ENCODE data around the gene NKIRAS2. TPM values are rescaled to one million over a fixed set of nuclear protein-coding genes. Genes with fewer than 3 reads are reported as not detected.

Gene NKIRAS2
- total and polyA plus RNA-seq, 2 of the 4 experiments (the other 2 are of a cell fraction), result 25.6 to 51.8 TPM

- no peaks in the 10 kb centered on the region for H3K27me3 ChIP-seq (ENCODE audit: control insufficient read depth, insufficient read depth, low read length)
- H4K5ac ChIP-seq (ENCODE audit: low read depth, low read length), result no peak overlapping the region
- H2BK20ac ChIP-seq (ENCODE audit: low read depth, low read length), result no peak overlapping the region
- no peak for ATAC-seq (ENCODE audit: low read depth)
- CTCF ChIA-PET, result no interaction called here
- H3K4ac ChIP-seq (ENCODE audit: low read depth, low read length), result no peak overlapping the region
- H3K56ac ChIP-seq (ENCODE audit: extremely low read depth, insufficient read depth, low read length), result no peak overlapping the region
- dilution Hi-C loops (cut with HindIII; ENCODE audit: low sequenced_read_pairs, unreplicated experiment) (no loop called here), in situ Hi-C loops (cut with MboI; ENCODE audit: low sequenced_read_pairs) (no loop called here), intact Hi-C loops (cut with micrococcal nuclease) (no loop called here)
- H2BK5ac ChIP-seq (ENCODE audit: low read depth, low read length, poor library complexity, severe bottlenecking), result no peak overlapping the region
- H2AK9ac ChIP-seq (replicated peaks; ENCODE audit: low read depth, low read length, poor library complexity), result no peak overlapping the region
- BruUV-seq (replicated peaks), result no TSS peak
- no peak overlapping the region for H3K14ac ChIP-seq (replicated peaks; ENCODE audit: low read depth, low read length)
- no peaks in the 10 kb centered on the region; the same call in 1 of the 2 replicates for H3K9me1 ChIP-seq (ENCODE audit: insufficient read depth, low read length)
- no peaks in the 10 kb centered on the region for H3K36me3 ChIP-seq (ENCODE audit: control insufficient read depth, insufficient read depth, low read length)
- H2BK15ac ChIP-seq (ENCODE audit: low read depth, low read length), result no peak overlapping the region
- no peak overlapping the region for H3K23ac ChIP-seq (ENCODE audit: low read depth, low read length)
- POLR2A ChIA-PET (ENCODE audit: unreplicated experiment), result no interaction called here
- H3K4me1 ChIP-seq (ENCODE audit: control insufficient read depth, insufficient read depth, low read length), result no peaks in the 10 kb centered on the region; the same call in 1 of the 2 replicates
- no peak overlapping the region for H3K4me3 ChIP-seq (ENCODE audit: insufficient read depth, low read depth, low read length)
- H2BK120ac ChIP-seq (ENCODE audit: low read depth, low read length), result no peak overlapping the region
- no CpG with 5 or more reads among the region's 3 CpGs for WGBS, 2 experiments (ENCODE audit: extremely low coverage in 2 of 2, insufficient read length in 1 of 2)
- peaks cover 56% of the 10 kb centered on the region for H4K20me1 ChIP-seq (ENCODE audit: insufficient read depth, low read length)
- H2AK5ac ChIP-seq (ENCODE audit: low read depth, low read length), result no peak overlapping the region
- H3K27ac ChIP-seq (ENCODE audit: insufficient read depth, low read length), result no peak overlapping the region
- peak; percentile 22 for DNase-seq
- H4K8ac ChIP-seq (ENCODE audit: low read depth in 2 of 2, low read length in 2 of 2), result no peak overlapping the region
- H3K9ac ChIP-seq (ENCODE audit: low read depth, low read length), result no peak overlapping the region
- H3K18ac ChIP-seq (ENCODE audit: low read depth, low read length), result no peak overlapping the region
- TF ChIP-seq BHLHE40 (IDR thresholded peaks at IDR 0.05; ENCODE audit: low read depth, low read length), result no peak
- TF ChIP-seq CHD1 (IDR thresholded peaks at IDR 0.05; ENCODE audit: low read depth, low read length), result no peak
- TF ChIP-seq CTCF (conservative IDR thresholded peaks at IDR 0.05; ENCODE audit: low read depth, low read length), result no peak
- no peak for TF ChIP-seq CEBPB (IDR thresholded peaks at IDR 0.05; ENCODE audit: low read depth, low read length)
- TF ChIP-seq RAD21 (IDR thresholded peaks at IDR 0.05; ENCODE audit: low read length), result no peak
- TF ChIP-seq MAFK (IDR thresholded peaks at IDR 0.05; ENCODE audit: low read depth, low read length), result no peak
- TF ChIP-seq MAZ (IDR thresholded peaks at IDR 0.05; ENCODE audit: borderline replicate concordance, low read depth, low read length), result no peak
- TF ChIP-seq RCOR1 (IDR thresholded peaks at IDR 0.05; ENCODE audit: insufficient replicate concordance, low read length), result no peak
- H3K4me2 ChIP-seq (ENCODE audit: low read depth, low read length), result no peak overlapping the region
- H3K79me1 ChIP-seq (ENCODE audit: low read depth in 1 of 2, low read length in 2 of 2), result peaks cover under 1 to 53% of the 10 kb centered on the region in 2 experiments; a peak in 3 of 4 replicates
- no peaks in the 10 kb centered on the region for H3K9me3 ChIP-seq (ENCODE audit: control insufficient read depth, insufficient read depth, low read length)
- no peak overlapping the region for H2AFZ ChIP-seq (replicated peaks; ENCODE audit: low read length, poor library complexity)
- no peak overlapping the region for H4K91ac ChIP-seq (ENCODE audit: insufficient read depth, low read depth, low read length)
Measured at GRCh38 chr17:42010898-42011516, 8.9 kb upstream of the NKIRAS2 start.
